HepG2 (cell line): ENCODE data around the gene NSMF. TPM values are rescaled to one million over a fixed set of nuclear protein-coding genes. Genes with fewer than 3 reads are reported as not detected.

Source experiments
- BORCS8-MEF2B ChIP-seq: sonication (generic); formaldehyde crosslinking; IDR thresholded peaks from 2 replicates; pipeline ENCODE4 v1.8.0; 2022; ENCODE audit warnings: mild to moderate bottlenecking, missing genetic modification reagents
- POGZ ChIP-seq: sonication (generic); formaldehyde crosslinking; IDR thresholded peaks from 2 replicates; pipeline ENCODE4 v1.4.0; 2020; ENCODE audit warnings: mild to moderate bottlenecking, missing genetic modification reagents
- SRSF1 ChIP-seq: fragments of 200-400 bp; formaldehyde crosslinking; optimal IDR thresholded peaks from 2 replicates; pipeline ENCODE3; 2017; ENCODE audit warnings: mild to moderate bottlenecking, low read depth, low read length, moderate library complexity
- polyA plus RNA-seq, 8 experiments: library from polyadenylated mRNA; depleted of rRNA in 3 of 8; stranded (reverse) in 7 of 8; unstranded in 1 of 8; fragments of >200 nt; fragmentation: Illumina TruSeq in 4 of 8; extraction: Trizol in 4 of 8; gene quantifications; 2 replicates each; pipeline versions ENCODE4 v1.2.1 to v1.2.3, GENCODE V29; 2011 to 2016; ENCODE audit warnings: low read depth in 4 of 8, missing spikeins in 1 of 8, mixed read lengths in 1 of 8; ENCODE audit not compliant: insufficient read depth in 1 of 8
- total RNA-seq, 5 experiments: library from RNA; depleted of rRNA; stranded (reverse); fragments of >200 nt; fragmentation: Illumina TruSeq; extraction: Trizol; gene quantifications; 2 replicates each; pipeline ENCODE4 v1.2.3, GENCODE V29; 2016; ENCODE audit warnings: low read depth in 1 of 5
- TF ChIP-seq, protein P1 (sequence below): sonication (generic); formaldehyde crosslinking; IDR thresholded peaks from 2 replicates; pipeline ENCODE4 v1.4.0; 2020; ENCODE audit warnings: mild to moderate bottlenecking, missing genetic modification reagents
- TF ChIP-seq, protein P2 (sequence below): IDR thresholded peaks from 2 replicates; pipeline ENCODE4 v1.6.1; 2016; ENCODE audit warnings: low read depth, missing genetic modification reagents, missing compliant biosample characterization
- TF ChIP-seq, protein P3 (sequence below): sonication (generic); formaldehyde crosslinking; IDR thresholded peaks from 2 replicates; pipeline ENCODE4 v1.5.0; 2020; ENCODE audit warnings: missing genetic modification reagents
- TF ChIP-seq, protein P4 (sequence below): sonication (generic); formaldehyde crosslinking; IDR thresholded peaks from 2 replicates; pipeline ENCODE4 v1.4.0; 2020; ENCODE audit warnings: missing genetic modification reagents, mild to moderate bottlenecking, borderline replicate concordance

Gene NSMF
- total and polyA plus RNA-seq, 2 of the 13 experiments (the other 11 are each of a cell fraction or from before 2014, with no cell fraction given) = 44.3 to 183 TPM

DNA sequence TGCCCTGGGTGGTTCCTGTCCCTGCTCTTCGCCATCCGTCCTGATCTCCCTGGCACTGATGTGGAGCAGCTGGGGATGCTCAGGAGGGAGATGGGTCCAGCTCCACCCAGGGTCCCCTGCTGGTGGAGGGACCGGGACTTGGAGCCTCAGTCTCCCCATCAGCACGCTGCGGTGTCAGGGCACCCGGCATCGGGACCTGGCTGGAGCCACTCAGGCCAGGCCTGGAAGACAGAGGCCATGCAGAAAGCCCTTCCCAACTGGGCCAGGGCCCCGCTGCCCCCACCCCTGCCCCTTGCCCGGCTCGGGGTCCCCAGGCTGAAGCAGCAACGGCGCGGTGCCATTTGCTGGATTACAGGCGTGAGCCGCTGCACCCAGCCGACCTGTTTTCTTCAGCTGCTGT, 40.3 kb upstream of the NSMF start (continued):
- TF ChIP-seq, protein P1, sequence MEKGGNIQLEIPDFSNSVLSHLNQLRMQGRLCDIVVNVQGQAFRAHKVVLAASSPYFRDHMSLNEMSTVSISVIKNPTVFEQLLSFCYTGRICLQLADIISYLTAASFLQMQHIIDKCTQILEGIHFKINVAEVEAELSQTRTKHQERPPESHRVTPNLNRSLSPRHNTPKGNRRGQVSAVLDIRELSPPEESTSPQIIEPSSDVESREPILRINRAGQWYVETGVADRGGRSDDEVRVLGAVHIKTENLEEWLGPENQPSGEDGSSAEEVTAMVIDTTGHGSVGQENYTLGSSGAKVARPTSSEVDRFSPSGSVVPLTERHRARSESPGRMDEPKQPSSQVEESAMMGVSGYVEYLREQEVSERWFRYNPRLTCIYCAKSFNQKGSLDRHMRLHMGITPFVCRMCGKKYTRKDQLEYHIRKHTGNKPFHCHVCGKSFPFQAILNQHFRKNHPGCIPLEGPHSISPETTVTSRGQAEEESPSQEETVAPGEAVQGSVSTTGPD (CRISPR knock-in tag) = no peak
- TF ChIP-seq, protein P2, sequence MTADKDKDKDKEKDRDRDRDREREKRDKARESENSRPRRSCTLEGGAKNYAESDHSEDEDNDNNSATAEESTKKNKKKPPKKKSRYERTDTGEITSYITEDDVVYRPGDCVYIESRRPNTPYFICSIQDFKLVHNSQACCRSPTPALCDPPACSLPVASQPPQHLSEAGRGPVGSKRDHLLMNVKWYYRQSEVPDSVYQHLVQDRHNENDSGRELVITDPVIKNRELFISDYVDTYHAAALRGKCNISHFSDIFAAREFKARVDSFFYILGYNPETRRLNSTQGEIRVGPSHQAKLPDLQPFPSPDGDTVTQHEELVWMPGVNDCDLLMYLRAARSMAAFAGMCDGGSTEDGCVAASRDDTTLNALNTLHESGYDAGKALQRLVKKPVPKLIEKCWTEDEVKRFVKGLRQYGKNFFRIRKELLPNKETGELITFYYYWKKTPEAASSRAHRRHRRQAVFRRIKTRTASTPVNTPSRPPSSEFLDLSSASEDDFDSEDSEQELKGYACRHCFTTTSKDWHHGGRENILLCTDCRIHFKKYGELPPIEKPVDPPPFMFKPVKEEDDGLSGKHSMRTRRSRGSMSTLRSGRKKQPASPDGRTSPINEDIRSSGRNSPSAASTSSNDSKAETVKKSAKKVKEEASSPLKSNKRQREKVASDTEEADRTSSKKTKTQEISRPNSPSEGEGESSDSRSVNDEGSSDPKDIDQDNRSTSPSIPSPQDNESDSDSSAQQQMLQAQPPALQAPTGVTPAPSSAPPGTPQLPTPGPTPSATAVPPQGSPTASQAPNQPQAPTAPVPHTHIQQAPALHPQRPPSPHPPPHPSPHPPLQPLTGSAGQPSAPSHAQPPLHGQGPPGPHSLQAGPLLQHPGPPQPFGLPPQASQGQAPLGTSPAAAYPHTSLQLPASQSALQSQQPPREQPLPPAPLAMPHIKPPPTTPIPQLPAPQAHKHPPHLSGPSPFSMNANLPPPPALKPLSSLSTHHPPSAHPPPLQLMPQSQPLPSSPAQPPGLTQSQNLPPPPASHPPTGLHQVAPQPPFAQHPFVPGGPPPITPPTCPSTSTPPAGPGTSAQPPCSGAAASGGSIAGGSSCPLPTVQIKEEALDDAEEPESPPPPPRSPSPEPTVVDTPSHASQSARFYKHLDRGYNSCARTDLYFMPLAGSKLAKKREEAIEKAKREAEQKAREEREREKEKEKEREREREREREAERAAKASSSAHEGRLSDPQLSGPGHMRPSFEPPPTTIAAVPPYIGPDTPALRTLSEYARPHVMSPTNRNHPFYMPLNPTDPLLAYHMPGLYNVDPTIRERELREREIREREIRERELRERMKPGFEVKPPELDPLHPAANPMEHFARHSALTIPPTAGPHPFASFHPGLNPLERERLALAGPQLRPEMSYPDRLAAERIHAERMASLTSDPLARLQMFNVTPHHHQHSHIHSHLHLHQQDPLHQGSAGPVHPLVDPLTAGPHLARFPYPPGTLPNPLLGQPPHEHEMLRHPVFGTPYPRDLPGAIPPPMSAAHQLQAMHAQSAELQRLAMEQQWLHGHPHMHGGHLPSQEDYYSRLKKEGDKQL (CRISPR knock-in tag) = no peak
- TF ChIP-seq, protein P3, sequence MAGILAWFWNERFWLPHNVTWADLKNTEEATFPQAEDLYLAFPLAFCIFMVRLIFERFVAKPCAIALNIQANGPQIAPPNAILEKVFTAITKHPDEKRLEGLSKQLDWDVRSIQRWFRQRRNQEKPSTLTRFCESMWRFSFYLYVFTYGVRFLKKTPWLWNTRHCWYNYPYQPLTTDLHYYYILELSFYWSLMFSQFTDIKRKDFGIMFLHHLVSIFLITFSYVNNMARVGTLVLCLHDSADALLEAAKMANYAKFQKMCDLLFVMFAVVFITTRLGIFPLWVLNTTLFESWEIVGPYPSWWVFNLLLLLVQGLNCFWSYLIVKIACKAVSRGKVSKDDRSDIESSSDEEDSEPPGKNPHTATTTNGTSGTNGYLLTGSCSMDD (CRISPR knock-in tag) = no peak
- TF ChIP-seq, protein P4, sequence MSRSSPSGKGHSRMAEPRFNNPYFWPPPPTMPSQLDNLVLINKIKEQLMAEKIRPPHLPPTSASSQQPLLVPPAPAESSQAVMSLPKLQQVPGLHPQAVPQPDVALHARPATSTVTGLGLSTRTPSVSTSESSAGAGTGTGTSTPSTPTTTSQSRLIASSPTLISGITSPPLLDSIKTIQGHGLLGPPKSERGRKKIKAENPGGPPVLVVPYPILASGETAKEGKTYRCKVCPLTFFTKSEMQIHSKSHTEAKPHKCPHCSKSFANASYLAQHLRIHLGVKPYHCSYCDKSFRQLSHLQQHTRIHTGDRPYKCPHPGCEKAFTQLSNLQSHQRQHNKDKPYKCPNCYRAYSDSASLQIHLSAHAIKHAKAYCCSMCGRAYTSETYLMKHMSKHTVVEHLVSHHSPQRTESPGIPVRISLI (CRISPR knock-in tag) = no peak
- TF ChIP-seq BORCS8-MEF2B (CRISPR knock-in tag) (no peak), SRSF1 (no peak), POGZ (no peak)
